ENCODE data around the gene AKIRIN2. TPM values are rescaled to one million over a fixed set of nuclear protein-coding genes. Genes with fewer than 3 reads are reported as not detected.
"Not testable (repeated sequence)": the region's sequence is repeated elsewhere in the genome, so short reads cannot be mapped to it uniquely, and the experiment has no call there.

AKIRIN2 gene
- total RNA-seq, 1 donor from 2014 or later, result 34.1 TPM

GRCh38 chr6:87722540-87723169, 20.6 kb upstream of the AKIRIN2 start:
- TF ChIP-seq CTCF (IDR thresholded peaks at IDR 0.05; ENCODE audit: insufficient read depth, low read length, poor library complexity, severe bottlenecking), result no peak
- Histone ChIP-seq H3K36me3 (ENCODE audit: control insufficient read depth, insufficient read depth, low read length) (no peaks in the 10 kb centered on the region), H3K4me3 (ENCODE audit: low read depth, low read length) (no peak overlapping the region), H3K27me3 (ENCODE audit: control insufficient read depth, insufficient read depth, low read length) (no peaks in the 10 kb centered on the region)
- no peak for DNase-seq (ENCODE audit: low read depth)

GRCh38 chr6:87721311-87721710, 19.3 kb upstream of the AKIRIN2 start:
- no peak for TF ChIP-seq CTCF (IDR thresholded peaks at IDR 0.05; ENCODE audit: insufficient read depth, low read length, poor library complexity, severe bottlenecking)

GRCh38 chr6:87718662-87719433, 16.8 kb upstream of the AKIRIN2 start:
- DNase-seq (ENCODE audit: low read depth), result no peak
- Histone ChIP-seq H3K27me3 (ENCODE audit: control insufficient read depth, insufficient read depth, low read length) (no peaks in the 10 kb centered on the region), H3K36me3 (ENCODE audit: control insufficient read depth, insufficient read depth, low read length) (no peaks in the 10 kb centered on the region), H3K4me3 (ENCODE audit: low read depth, low read length) (no peak overlapping the region)
- TF ChIP-seq CTCF (IDR thresholded peaks at IDR 0.05; ENCODE audit: insufficient read depth, low read length, poor library complexity, severe bottlenecking), result no peak

More at GRCh38 chr6:87721311-87721710, 19.3 kb upstream of the AKIRIN2 start:
- H3K4me3 ChIP-seq (ENCODE audit: low read depth, low read length), result no peak overlapping the region
- no peaks in the 10 kb centered on the region for H3K27me3 ChIP-seq (ENCODE audit: control insufficient read depth, insufficient read depth, low read length)
- no peak for DNase-seq (ENCODE audit: low read depth)
- no peaks in the 10 kb centered on the region for H3K36me3 ChIP-seq (ENCODE audit: control insufficient read depth, insufficient read depth, low read length)

GRCh38 chr6:87716928-87717614, 15.0 kb upstream of the AKIRIN2 start:
- DNase-seq (ENCODE audit: low read depth), result no peak
- no peaks in the 10 kb centered on the region for H3K36me3 ChIP-seq (ENCODE audit: control insufficient read depth, insufficient read depth, low read length)
- no peak overlapping the region for H3K4me3 ChIP-seq (ENCODE audit: low read depth, low read length)
- TF ChIP-seq CTCF (IDR thresholded peaks at IDR 0.05; ENCODE audit: insufficient read depth, low read length, poor library complexity, severe bottlenecking), result no peak
- no peaks in the 10 kb centered on the region for H3K27me3 ChIP-seq (ENCODE audit: control insufficient read depth, insufficient read depth, low read length)

- peak; percentile 76 for DNase-seq (ENCODE audit: low read depth)
- H3K27me3 ChIP-seq (ENCODE audit: control insufficient read depth, insufficient read depth, low read length), result no peaks in the 10 kb centered on the region
- H3K36me3 ChIP-seq (ENCODE audit: control insufficient read depth, insufficient read depth, low read length), result no peaks in the 10 kb centered on the region
Observed at GRCh38 chr6:87714093-87714842, 12.2 kb upstream of the AKIRIN2 start.

GRCh38 chr6:87712713-87713112, 10.7 kb upstream of the AKIRIN2 start:
- H3K27me3 ChIP-seq (ENCODE audit: control insufficient read depth, insufficient read depth, low read length); DNase-seq (ENCODE audit: low read depth); H3K4me3 ChIP-seq (ENCODE audit: low read depth, low read length); H3K36me3 ChIP-seq (ENCODE audit: control insufficient read depth, insufficient read depth, low read length): not testable (repeated sequence)

More at GRCh38 chr6:87714093-87714842, 12.2 kb upstream of the AKIRIN2 start:
- no peak for TF ChIP-seq CTCF (IDR thresholded peaks at IDR 0.05; ENCODE audit: insufficient read depth, low read length, poor library complexity, severe bottlenecking)
- H3K4me3 ChIP-seq (ENCODE audit: low read depth, low read length), result no peak overlapping the region

All from kidney epithelial cell (primary cell).